HG03045 (cell line): ENCODE results near the gene UBE2D3.
A peak's percentile ranks its signal among the peaks of the same experiment; 100 is the strongest.

Experiments used
- ATAC-seq: cut with Tn5 transposase; IDR thresholded peaks from one replicate; pipeline ENCODE4 v1.9.1; 2021; ENCODE audit warnings: mild to moderate bottlenecking, moderate library complexity; ENCODE audit not compliant: unreplicated experiment

Gene UBE2D3

GRCh38 chr4:102792361-102792936, 34.9 kb downstream of the UBE2D3 start:
- no peak for ATAC-seq

GRCh38 chr4:102791318-102791835, 36.0 kb downstream of the UBE2D3 start:
- no peak for ATAC-seq

- ATAC-seq = no peak
Observed at GRCh38 chr4:102789317-102789717, 38.0 kb downstream of the UBE2D3 start.

GRCh38 chr4:102787944-102788343, 39.4 kb downstream of the UBE2D3 start:
- ATAC-seq = no peak

DNA sequence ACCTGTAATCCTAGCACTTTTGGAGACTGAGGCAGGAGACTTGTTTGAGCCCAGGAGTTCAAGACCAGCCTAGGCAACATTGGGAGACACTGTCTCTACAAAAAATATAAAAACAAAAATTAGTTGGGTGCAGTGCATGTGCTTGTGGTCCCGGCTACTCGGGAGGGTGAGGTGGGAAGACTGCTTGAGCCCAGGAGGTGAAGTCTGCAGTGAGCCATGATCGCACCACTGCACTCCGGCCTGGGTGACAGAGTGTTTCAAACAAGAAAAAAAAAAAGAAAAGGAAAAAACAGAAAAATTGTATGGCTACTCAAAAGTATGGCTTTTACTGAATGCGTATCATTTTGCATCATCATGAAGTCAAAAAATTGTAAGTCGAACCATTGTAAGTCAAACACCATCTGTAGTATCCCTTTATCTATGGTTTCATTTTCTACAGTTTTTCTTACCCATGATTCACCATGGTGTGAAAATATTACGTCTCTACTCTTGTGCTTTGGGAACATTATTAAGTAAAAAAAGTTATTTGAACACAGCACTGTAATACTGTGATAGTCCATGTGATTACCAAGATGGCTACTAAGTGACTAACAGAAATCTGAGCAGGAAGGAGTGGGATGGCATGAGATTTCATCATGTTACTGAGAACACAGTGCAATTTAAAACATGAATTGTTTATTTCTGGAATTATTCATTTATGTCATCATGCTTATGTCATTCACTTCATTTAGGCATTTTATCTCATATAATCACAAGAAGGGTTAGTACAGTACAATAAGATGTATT, 40.1 kb downstream of the UBE2D3 start:
- ATAC-seq = no peak

GRCh38 chr4:102786279-102786678, 41.1 kb downstream of the UBE2D3 start:
- ATAC-seq = no peak

GRCh38 chr4:102783006-102783405, 44.3 kb downstream of the UBE2D3 start:
- ATAC-seq = no peak

DNA sequence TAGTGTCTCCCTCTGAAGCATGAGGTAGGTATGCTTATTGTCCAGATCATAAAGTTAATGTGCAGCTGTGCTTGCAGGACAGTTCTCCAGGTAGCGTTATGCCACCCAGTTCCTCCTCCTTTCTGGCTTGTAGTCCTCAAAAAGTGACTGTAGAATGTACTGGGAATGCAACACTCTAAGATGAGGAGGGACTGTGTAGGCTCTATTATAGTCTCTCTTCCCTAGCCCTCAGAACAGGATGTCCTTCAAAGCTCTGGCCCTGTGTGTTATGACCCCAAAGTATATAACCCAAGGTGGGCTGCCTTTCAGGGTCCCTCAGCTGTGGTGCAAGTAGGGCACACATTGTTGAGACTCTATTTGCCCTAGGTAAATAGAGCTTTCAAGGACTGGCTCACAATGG, 45.8 kb downstream of the UBE2D3 start:
- ATAC-seq = no peak

- no peak for ATAC-seq
Observed at GRCh38 chr4:102780476-102781144, 46.7 kb downstream of the UBE2D3 start.

- no peak for ATAC-seq
Observed at GRCh38 chr4:102779204-102779603, 48.1 kb downstream of the UBE2D3 start.

- no peak for ATAC-seq
Observed at GRCh38 chr4:102778720-102779119, 48.6 kb downstream of the UBE2D3 start.

DNA sequence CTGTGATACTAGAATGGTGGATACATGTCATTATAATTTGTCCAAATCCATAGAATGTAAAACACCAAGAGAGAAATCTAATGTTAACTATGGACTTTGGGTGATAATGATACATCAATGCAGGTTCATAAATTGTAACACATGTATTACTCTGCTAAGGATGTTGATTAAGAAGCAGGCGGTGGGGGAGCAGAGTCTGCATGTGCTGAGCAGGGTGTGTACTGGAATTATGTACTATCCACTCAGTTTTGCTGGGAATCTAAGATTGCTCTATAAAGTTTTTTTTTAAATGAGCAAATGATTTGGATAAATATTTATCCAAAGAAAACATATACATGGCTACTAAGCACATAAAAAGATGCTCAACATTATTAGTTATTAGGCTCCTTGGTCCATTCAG, 51.5 kb downstream of the UBE2D3 start:
- no peak for ATAC-seq

- ATAC-seq = no peak
Observed at GRCh38 chr4:102774254-102774653, 53.1 kb downstream of the UBE2D3 start.

GRCh38 chr4:102772738-102773340, 54.5 kb downstream of the UBE2D3 start:
- ATAC-seq = no peak

DNA sequence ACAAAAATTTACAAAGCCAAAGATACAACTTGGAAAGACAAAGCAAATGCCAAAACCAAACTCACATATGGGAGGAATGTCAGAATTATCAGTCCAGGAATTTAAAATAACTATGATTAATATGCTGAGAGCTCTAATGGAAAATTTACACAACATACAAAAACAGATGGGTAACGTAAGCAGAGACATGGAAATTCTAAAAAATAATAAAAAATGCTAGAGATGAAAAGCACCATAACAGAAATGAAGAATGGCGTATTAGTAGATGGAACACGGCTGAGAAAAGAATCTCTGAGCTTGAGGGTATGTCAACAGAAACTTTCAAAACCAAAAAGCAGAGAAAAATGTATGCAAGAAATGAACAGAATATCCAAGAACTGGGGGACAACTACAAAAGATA, 62.5 kb downstream of the UBE2D3 start:
- no peak for ATAC-seq

- no peak for ATAC-seq
Observed at GRCh38 chr4:102761906-102762305, 65.4 kb downstream of the UBE2D3 start.

- peak; percentile 9 for ATAC-seq
Observed at GRCh38 chr4:102761296-102761701, 66.1 kb downstream of the UBE2D3 start.

DNA sequence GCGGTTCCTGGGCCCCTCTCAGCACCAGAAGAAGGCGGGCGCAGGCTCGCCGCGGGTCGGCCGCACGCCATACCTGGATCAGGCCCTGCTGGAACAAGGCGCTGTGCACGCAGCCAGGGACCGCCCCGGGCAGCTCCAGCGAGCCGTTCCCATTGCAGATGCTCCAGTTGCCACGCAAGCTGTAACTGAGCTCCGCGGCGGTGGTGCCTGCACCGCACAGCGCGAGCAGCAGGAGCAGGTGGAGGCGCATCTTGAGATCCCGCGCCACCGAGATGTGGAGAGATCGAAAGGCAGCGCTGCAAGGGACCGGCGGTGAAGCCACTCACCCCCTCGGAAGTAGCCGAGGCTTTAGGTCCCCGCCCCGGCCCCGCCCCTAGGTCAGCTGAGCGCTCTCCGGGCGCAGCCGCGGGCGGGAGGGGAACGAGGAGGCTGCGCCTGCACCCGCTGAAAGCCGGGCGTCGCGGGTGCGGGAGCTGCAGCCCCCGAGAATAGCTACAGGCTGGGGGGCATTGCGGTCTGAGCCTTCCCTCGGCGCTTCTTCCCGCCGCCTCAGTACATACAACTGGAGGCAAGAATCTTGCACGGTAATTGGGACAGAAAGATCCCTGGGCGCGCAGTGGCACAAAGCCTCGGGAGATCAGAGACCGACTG, 66.6 kb downstream of the UBE2D3 start, which contains the start of gene MANBA:
Gene MANBA, minus strand, starts transcription at position 324 of the 651 bp plus-strand sequence. Its CDS starts 74 bp downstream, at position 250.
- peak; percentile 93 for ATAC-seq

GRCh38 chr4:102759831-102760644, 67.3 kb downstream of the UBE2D3 start:
- ATAC-seq = peak; percentile 63
